ENCODE results near the gene PCDHGA6.
A peak's percentile ranks its signal among the peaks of the same experiment; 100 is the strongest.
"Not testable (repeated sequence)": the region's sequence is repeated elsewhere in the genome, so short reads cannot be mapped to it uniquely, and the experiment has no call there.

Gene PCDHGA6

DNA sequence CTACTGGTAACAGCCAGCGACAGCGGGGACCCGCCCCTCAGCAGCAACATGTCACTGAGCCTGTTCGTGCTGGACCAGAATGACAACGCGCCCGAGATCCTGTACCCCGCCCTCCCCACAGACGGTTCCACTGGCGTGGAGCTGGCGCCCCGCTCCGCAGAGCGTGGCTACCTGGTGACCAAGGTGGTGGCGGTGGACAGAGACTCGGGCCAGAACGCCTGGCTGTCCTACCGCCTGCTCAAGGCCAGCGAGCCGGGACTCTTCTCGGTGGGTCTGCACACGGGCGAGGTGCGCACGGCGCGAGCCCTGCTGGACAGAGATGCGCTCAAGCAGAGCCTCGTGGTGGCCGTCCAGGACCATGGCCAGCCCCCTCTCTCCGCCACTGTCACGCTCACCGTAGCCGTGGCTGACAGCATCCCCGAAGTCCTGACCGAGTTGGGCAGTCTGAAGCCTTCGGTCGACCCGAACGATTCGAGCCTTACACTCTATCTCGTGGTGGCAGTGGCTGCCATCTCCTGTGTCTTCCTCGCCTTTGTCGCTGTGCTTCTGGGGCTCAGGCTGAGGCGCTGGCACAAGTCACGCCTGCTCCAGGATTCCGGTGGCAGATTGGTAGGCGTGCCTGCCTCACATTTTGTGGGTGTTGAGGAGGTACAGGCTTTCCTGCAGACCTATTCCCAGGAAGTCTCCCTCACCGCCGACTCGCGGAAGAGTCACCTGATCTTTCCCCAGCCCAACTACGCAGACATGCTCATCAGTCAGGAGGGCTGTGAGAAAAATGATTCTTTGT is 20.9 kb downstream of the PCDHGA6 start:
- DNase-seq = not testable (repeated sequence)

GRCh38 chr5:141397756-141398551 is 24.3 kb downstream of the PCDHGA6 start, which contains the start of gene PCDHGB5:
Gene PCDHGB5, plus strand, starts transcription at chr5:141397947. Its CDS starts 181 bp downstream, at chr5:141398128.
- DNase-seq = peak; percentile 42

- no peak for DNase-seq
These were observed 24.9 kb downstream of the PCDHGA6 start for GRCh38 chr5:141398608-141399007.

- no peak for DNase-seq
These were observed 26.0 kb downstream of the PCDHGA6 start for GRCh38 chr5:141399555-141400258.

DNA sequence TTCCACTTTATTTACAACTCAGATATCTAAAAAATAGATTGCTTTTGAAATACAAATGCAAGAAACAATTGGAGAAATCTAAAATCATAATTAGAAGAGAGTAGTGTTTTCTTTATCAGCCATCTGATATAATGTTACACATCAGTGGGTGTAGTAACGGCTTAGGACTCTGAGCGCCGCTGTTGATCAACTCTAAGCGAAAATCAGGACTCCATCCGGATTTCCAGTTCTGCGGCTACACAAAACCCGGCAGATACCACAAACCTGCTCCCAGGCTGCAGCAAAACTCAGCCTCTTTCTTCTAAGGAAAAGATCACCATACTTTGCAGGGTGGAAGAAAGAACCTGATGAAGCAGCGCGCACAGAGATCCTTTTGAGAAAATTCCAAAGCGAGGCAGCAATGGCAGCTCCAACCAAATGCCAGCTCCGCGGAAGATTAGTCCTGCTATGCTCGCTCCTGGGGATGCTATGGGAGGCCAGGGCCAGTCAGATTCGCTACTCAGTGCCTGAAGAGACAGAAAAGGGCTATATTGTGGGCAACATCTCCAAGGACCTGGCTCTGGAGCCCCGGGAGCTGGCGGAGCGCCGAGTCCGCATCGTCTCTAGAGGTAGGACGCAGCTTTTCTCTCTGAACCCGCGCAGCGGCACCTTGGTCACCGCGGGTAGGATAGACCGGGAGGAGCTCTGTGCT is 29.0 kb downstream of the PCDHGA6 start, which contains the start of gene PCDHGA9:
PCDHGA9 (plus strand) TSS at position 226 of the 691 bp plus-strand sequence; CDS start at position 401, 175 bp downstream.
- DNase-seq = peak; percentile 45

- DNase-seq = no peak
These were observed 29.7 kb downstream of the PCDHGA6 start for GRCh38 chr5:141403387-141403786.

DNA sequence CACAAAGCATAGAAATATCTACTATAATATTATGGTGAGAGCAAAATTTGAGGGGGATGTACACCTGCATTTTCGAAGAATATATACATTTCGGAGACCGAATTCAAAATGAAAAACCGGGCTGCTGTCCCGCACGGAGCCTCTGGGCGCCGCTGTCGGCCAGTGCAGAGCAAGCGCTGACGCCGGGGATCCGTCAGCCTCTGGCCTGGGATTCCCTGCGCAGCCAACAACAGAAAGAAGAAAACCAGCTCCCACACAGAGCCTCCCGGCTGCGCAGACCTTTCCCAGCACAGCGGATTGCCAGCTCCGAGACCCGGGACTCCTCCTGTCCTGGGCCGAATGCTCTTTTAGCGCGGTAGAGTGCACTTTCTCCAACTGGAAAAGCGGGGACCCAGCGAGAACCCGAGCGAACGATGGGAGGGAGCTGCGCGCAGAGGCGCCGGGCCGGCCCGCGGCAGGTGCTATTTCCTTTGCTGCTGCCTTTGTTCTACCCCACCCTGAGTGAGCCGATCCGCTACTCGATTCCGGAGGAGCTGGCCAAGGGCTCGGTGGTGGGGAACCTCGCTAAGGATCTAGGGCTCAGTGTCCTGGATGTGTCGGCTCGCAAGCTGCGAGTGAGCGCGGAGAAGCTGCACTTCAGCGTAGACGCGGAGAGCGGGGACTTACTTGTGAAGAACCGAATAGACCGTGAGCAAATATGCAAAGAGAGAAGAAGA is 34.3 kb downstream of the PCDHGA6 start, which contains the start of gene PCDHGB6:
PCDHGB6 (plus strand) TSS at position 232 of the 716 bp plus-strand sequence; CDS start at position 414, 182 bp downstream.
- peak; percentile 44 for DNase-seq

- DNase-seq = no peak
These were observed 36.1 kb downstream of the PCDHGA6 start for GRCh38 chr5:141409598-141410306.

- DNase-seq = no peak
These were observed 37.9 kb downstream of the PCDHGA6 start for GRCh38 chr5:141411575-141411974.

- DNase-seq = peak; percentile 86
These were observed 39.3 kb downstream of the PCDHGA6 start, which contains the start of gene PCDHGA10 for GRCh38 chr5:141412854-141413539. Gene PCDHGA10, plus strand, starts transcription at chr5:141412987. Its CDS starts 189 bp downstream, at chr5:141413176.

- DNase-seq = no peak
These were observed 39.9 kb downstream of the PCDHGA6 start for GRCh38 chr5:141413540-141414069.

- DNase-seq = not testable (repeated sequence)
These were observed 41.0 kb downstream of the PCDHGA6 start for GRCh38 chr5:141414548-141415274.

GRCh38 chr5:141415275-141415618 is 41.6 kb downstream of the PCDHGA6 start:
- DNase-seq = not testable (repeated sequence)

DNA sequence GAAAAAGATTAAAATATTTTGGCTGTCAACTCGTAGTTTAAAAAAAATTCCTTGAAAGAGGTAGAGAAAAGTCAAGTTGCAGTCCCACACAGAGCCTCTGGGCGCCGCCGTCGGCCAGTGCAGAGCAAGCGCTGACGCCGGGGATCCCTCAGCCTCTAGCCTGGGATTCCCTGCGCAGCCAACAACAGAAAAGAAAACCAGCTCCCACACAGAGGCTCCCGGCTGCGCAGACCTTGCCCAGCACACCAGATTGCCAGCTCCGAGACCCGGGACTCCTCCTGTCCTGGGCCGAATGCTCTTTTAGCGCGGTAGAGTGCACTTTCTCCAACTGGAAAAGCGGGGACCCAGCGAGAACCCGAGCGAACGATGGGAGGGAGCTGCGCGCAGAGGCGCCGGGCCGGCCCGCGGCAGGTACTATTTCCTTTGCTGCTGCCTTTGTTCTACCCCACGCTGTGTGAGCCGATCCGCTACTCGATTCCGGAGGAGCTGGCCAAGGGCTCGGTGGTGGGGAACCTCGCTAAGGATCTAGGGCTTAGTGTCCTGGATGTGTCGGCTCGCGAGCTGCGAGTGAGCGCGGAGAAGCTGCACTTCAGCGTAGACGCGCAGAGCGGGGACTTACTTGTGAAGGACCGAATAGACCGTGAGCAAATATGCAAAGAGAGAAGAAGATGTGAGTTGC is 43.9 kb downstream of the PCDHGA6 start, which contains the start of gene PCDHGB7:
PCDHGB7 (plus strand) TSS at position 184 of the 679 bp plus-strand sequence; CDS start at position 367, 183 bp downstream.
- peak; percentile 81 for DNase-seq

DNA sequence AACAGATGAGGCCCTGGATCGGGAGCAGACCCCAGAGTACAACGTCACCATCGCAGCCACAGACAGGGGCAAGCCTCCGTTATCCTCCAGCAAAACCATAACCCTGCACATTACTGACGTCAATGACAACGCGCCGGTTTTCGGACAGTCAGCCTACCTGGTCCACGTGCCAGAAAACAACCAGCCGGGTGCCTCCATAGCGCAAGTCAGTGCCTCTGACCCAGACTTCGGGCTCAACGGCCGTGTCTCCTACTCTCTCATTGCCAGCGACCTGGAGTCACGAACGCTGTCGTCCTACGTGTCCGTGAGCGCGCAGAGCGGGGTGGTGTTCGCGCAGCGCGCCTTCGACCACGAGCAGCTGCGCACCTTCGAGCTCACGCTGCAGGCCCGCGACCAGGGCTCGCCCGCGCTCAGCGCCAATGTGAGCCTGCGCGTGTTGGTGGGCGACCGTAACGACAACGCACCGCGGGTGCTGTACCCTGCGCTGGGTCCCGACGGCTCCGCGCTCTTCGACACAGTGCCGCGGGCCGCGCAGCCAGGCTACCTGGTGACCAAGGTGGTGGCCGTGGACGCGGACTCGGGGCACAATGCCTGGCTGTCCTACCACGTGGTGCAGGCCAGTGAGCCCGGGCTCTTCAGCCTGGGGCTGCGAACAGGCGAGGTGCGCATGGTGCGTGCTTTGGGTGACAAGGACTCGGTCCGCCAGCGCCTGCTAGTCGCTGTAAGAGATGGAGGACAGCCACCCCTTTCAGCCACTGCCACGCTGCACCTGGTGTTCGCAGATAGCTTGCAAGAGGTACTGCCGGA is 45.6 kb downstream of the PCDHGA6 start:
- DNase-seq = no peak

GRCh38 chr5:141420855-141421488 is 47.3 kb downstream of the PCDHGA6 start, which contains the start of gene PCDHGA11:
Gene PCDHGA11, plus strand, starts transcription at chr5:141421051. Its CDS starts 177 bp downstream, at chr5:141421228.
- peak; percentile 70 for DNase-seq

DNA sequence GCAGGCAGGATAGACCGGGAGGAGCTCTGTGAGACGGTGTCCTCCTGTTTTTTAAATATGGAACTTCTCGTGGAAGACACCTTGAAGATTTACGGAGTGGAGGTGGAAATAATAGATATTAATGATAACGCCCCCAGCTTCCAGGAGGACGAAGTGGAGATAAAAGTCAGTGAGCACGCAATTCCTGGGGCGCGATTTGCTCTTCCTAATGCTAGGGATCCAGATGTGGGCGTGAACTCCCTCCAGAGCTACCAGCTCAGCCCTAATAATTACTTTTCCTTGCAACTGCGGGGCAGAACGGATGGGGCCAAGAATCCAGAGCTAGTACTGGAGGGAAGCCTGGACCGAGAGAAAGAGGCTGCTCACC is 47.8 kb downstream of the PCDHGA6 start:
- no peak for DNase-seq
